KMS-11 (cell line): ENCODE results near the gene MAP4K2.

Experiments
- H2AFZ ChIP-seq: fragments of 200-600 bp; sonication (generic); 2 replicates; pipeline ENCODE4 v1.6.1; 2016; ENCODE audit warnings: antibody characterized with exemption, mixed run types, low read depth
- H3K27ac ChIP-seq: fragments of 200-600 bp; sonication (generic); 2 replicates; pipeline ENCODE4 v1.6.1; 2016; ENCODE audit warnings: mild to moderate bottlenecking, mixed run types
- H3K27me3 ChIP-seq: fragments of 200-600 bp; sonication (generic); 2 replicates; pipeline ENCODE4 v1.6.1; 2017; ENCODE audit warnings: mild to moderate bottlenecking, low read depth, mixed run types, moderate library complexity; ENCODE audit not compliant: insufficient read depth
- H3K36me3 ChIP-seq: fragments of 200-600 bp; sonication (generic); 2 replicates; pipeline ENCODE4 v1.6.1; 2017; ENCODE audit warnings: mild to moderate bottlenecking, mixed run types; ENCODE audit not compliant: insufficient read depth
- H3K4me1 ChIP-seq: fragments of 200-600 bp; sonication (generic); 2 replicates; pipeline ENCODE4 v1.6.1; 2016; ENCODE audit warnings: mild to moderate bottlenecking, low read depth, mixed run types; ENCODE audit not compliant: poor library complexity, severe bottlenecking
- H3K4me2 ChIP-seq: fragments of 200-600 bp; sonication (generic); 2 replicates; pipeline ENCODE4 v1.7.0; 2016; ENCODE audit warnings: mild to moderate bottlenecking, mixed run types
- H3K4me3 ChIP-seq: fragments of 200-600 bp; sonication (generic); IDR thresholded peaks from 2 replicates; pipeline ENCODE4 v1.6.1; 2017; ENCODE audit warnings: low read depth, low read length, mixed read lengths; ENCODE audit not compliant: insufficient read depth
- H3K79me2 ChIP-seq: fragments of 200-600 bp; sonication (generic); 2 replicates; pipeline ENCODE4 v1.6.1; 2016; ENCODE audit warnings: low read depth, mixed run types; ENCODE audit not compliant: insufficient read depth
- H3K9ac ChIP-seq: fragments of 200-600 bp; sonication (generic); 2 replicates; pipeline ENCODE4 v1.6.1; 2016; ENCODE audit warnings: mild to moderate bottlenecking, mixed run types
- H4K20me1 ChIP-seq: fragments of 200-600 bp; sonication (generic); 2 replicates; pipeline ENCODE4 v1.6.1; 2016; ENCODE audit warnings: mild to moderate bottlenecking, mixed run types; ENCODE audit not compliant: insufficient read depth
- TF ChIP-seq, protein P1 (sequence below): fragments of 200-600 bp; sonication (generic); conservative IDR thresholded peaks from 2 replicates; pipeline ENCODE4 v1.6.1; 2017; ENCODE audit warnings: low read depth, mild to moderate bottlenecking, antibody characterized with exemption, low read length, moderate library complexity, mixed read lengths

The MAP4K2 gene

DNA sequence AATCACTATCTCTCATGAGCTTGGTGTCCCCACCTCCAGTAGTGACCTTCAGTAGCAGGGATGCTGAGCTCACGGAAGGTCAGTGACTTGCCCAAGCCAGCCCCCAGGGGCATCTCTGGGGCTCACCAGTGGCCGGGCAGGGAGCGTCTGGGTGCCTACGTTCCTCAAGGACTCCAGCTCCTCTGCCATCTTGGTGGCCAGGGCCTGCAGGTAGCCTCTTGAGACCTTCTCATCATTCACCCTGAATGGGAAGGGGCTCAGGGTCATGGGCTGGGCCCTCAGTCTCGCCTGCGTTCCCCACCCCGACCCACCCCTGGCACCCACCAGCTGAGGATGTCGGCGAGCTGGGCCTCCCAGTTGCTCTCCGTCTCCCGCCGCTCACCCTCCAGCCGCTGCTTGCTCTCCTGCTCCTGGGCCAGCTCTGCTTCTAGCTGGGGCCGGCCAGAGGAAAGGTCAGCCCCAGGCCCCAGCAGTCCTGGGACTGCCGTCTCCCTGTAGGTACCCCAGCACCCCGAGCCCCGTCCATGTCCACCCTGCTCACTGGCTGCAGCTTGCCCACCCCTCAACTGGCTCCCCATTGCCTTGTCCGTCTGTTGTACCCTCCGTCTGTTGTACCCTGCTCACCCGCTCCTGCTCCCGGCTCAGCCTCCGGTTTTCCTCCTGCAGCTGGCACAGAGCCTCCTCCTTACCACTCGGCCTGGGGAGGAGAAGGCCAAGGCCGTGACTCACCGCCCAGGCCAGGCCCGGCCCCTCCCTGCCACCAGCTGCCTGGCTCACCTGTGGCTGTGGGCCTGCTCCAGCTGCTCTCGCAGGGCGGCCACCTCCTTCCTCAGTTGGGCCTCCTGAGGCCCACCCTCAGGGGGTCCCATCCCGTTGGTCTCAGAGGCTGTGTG, 32.0 kb upstream of the MAP4K2 start:
- H3K4me1 ChIP-seq = no peaks in the 10 kb centered on the region
- no peaks in the 10 kb centered on the region; the same call in 1 of the 2 replicates for H3K27me3 ChIP-seq
- TF ChIP-seq, protein P1, sequence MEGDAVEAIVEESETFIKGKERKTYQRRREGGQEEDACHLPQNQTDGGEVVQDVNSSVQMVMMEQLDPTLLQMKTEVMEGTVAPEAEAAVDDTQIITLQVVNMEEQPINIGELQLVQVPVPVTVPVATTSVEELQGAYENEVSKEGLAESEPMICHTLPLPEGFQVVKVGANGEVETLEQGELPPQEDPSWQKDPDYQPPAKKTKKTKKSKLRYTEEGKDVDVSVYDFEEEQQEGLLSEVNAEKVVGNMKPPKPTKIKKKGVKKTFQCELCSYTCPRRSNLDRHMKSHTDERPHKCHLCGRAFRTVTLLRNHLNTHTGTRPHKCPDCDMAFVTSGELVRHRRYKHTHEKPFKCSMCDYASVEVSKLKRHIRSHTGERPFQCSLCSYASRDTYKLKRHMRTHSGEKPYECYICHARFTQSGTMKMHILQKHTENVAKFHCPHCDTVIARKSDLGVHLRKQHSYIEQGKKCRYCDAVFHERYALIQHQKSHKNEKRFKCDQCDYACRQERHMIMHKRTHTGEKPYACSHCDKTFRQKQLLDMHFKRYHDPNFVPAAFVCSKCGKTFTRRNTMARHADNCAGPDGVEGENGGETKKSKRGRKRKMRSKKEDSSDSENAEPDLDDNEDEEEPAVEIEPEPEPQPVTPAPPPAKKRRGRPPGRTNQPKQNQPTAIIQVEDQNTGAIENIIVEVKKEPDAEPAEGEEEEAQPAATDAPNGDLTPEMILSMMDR = no peak
- no peaks in the 10 kb centered on the region for H3K36me3 ChIP-seq
- H3K27ac ChIP-seq = no peak overlapping the region
- no peaks in the 10 kb centered on the region for H3K79me2 ChIP-seq
- no peak overlapping the region for H3K4me3 ChIP-seq
- no peak overlapping the region for H3K4me2 ChIP-seq
- no peak overlapping the region for H3K9ac ChIP-seq
- H2AFZ ChIP-seq = no peak overlapping the region
- H4K20me1 ChIP-seq = no peaks in the 10 kb centered on the region

DNA sequence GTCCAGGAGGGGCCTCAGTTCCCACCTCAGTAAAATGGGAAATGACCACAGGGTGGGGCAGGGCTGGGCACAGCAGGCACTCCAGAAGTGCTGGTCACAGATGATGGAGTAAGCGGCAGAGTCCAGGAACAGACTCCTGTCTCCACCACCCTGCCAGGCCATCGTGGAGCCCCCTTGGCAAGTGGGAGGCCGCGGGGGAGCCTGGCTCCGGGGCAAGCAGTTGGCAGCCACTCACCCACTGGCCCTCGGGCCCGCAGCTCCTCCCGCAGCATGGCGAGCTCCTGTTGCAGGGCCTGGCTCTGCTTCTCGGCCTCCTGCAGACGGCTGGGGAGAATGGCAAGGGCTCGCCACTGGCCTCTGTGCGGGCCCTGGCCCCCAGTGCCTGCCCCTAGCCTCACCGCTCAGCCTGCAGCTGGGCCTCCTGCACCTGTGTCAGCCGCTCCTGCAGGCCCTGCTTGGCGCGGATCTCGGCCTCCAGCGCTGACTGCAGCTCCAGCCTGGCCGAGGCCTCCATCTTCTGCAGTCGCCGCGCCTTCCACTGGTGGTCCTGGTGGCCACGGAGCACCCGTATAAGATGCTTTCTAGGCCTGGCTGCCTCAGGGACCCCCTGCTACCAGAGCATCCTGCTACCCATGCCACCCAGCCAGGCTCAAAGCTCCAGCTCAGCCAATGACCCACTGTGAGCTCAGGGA, 31.2 kb upstream of the MAP4K2 start:
- Histone ChIP-seq H3K27ac (no peak overlapping the region), H3K27me3 (no peaks in the 10 kb centered on the region; the same call in 1 of the 2 replicates), H3K36me3 (no peaks in the 10 kb centered on the region), H3K4me2 (no peak overlapping the region), H3K4me3 (no peak overlapping the region), H3K79me2 (no peaks in the 10 kb centered on the region), H4K20me1 (no peaks in the 10 kb centered on the region), H3K9ac (no peak overlapping the region), H2AFZ (no peak overlapping the region), H3K4me1 (no peaks in the 10 kb centered on the region)
- TF ChIP-seq, protein P1 = no peak

DNA sequence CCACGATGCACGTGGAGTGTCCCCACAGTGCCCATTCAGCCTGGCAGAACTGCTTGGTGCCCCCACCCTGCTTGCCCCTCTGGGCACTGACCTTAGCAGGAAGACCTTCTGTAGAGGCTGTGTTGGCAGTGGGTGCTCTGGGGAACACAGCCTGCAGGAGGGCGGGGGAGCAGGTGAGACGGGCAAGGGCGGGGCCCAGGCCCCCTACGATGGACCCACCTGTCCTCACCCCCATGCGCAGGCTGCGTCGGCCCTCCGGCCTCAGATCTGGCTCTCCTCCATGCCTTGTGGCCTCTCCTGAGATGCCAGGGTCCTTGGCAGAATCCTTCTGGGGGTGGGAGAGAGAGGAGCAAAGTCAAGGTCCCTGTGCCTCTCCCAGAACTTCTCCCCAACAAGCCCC, 30.5 kb upstream of the MAP4K2 start:
- H3K27me3 ChIP-seq = no peaks in the 10 kb centered on the region; the same call in 1 of the 2 replicates
- no peaks in the 10 kb centered on the region for H4K20me1 ChIP-seq
- H3K27ac ChIP-seq = no peak overlapping the region
- TF ChIP-seq, protein P1 = no peak
- no peaks in the 10 kb centered on the region for H3K4me1 ChIP-seq
- H3K4me2 ChIP-seq = no peak overlapping the region
- H3K4me3 ChIP-seq = no peak overlapping the region
- no peaks in the 10 kb centered on the region for H3K36me3 ChIP-seq
- H3K9ac ChIP-seq = no peak overlapping the region
- no peaks in the 10 kb centered on the region for H3K79me2 ChIP-seq
- H2AFZ ChIP-seq = no peak overlapping the region

DNA sequence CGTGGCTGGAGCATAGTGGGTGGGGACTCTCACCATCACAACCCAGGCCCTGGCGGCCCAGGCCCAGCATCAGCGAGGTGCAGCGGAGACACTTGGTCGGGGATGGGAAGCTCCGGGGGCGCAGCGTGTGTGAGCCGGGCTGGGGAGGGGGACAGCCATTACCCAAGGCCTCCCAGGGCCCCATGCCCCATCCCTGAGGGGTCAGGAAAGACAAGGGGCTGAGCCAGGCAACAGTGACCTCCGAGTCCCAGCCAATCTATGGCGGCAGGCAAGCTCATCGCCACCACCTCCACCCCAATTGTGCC, 30.1 kb upstream of the MAP4K2 start:
- no peak overlapping the region for H3K4me3 ChIP-seq
- TF ChIP-seq, protein P1 = no peak
- no peak overlapping the region for H3K27ac ChIP-seq
- no peaks in the 10 kb centered on the region for H3K79me2 ChIP-seq
- no peak overlapping the region for H2AFZ ChIP-seq
- H4K20me1 ChIP-seq = no peaks in the 10 kb centered on the region
- H3K27me3 ChIP-seq = no peaks in the 10 kb centered on the region; the same call in 1 of the 2 replicates
- no peak overlapping the region for H3K9ac ChIP-seq
- H3K4me1 ChIP-seq = no peaks in the 10 kb centered on the region
- no peaks in the 10 kb centered on the region for H3K36me3 ChIP-seq
- no peak overlapping the region for H3K4me2 ChIP-seq
